NB4 (cell line): ENCODE measurements around the gene KIR3DL3.

Experiments used
- CTCF ChIP-seq: IDR thresholded peaks from one replicate; pipeline ENCODE4 v1.5.1; 2012; ENCODE audit warnings: low read depth, low read length
- MAX ChIP-seq: IDR thresholded peaks from 2 replicates; pipeline ENCODE4 v1.6.1; 2011; ENCODE audit warnings: low read depth, low read length
- MYC ChIP-seq: IDR thresholded peaks from 2 replicates; pipeline ENCODE4 v1.6.1; 2011; ENCODE audit warnings: low read depth, low read length
- POLR2A ChIP-seq: IDR thresholded peaks from 2 replicates; pipeline ENCODE4 v1.6.1; 2011; ENCODE audit warnings: mild to moderate bottlenecking; ENCODE audit not compliant: insufficient read length; ENCODE audit errors: extremely low read depth

GRCh38 chr19:54739587-54740497 lies 15.6 kb downstream of the KIR3DL3 start:
- no peak for TF ChIP-seq CTCF
- no peak for TF ChIP-seq POLR2A
- no peak for TF ChIP-seq MAX
- TF ChIP-seq MYC, result no peak
